GM19238 (cell line): ENCODE results near the gene PCID2.

Experiments
- DNase-seq: peaks from one replicate; pipeline ENCODE4 v3.0.0; 2011; ENCODE audit warnings: low spot score; ENCODE audit not compliant: insufficient read length

PCID2 gene

DNA sequence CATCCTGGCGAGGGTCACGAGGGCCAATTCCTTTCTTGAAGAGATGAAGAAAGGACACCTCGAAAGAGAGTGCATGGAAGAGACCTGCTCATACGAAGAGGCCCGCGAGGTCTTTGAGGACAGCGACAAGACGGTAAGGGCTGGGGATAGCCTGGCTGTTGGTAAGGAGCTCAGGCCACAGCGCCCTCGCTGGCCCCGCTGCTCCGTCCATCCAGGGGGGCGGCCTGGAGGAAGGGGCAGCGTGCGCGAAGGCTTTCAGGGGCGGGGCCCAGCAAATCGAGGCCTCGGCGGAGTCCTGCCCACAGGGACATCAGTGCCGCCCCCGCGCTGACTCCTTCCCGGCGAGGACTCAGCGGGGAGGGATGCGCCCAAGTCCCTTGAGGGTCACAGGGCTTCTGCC is 79.0 kb downstream of the PCID2 start:
- DNase-seq, result no peak
